GM23248 (cell line): Measurements from ENCODE around the gene JAM2. TPM values are rescaled to one million over a fixed set of nuclear protein-coding genes. Genes with fewer than 3 reads are reported as not detected.

Experiments
- DNase-seq: peaks from one replicate; pipeline ENCODE4 v3.0.0-alpha.2; 2015
- H2AFZ ChIP-seq: fragments of 200-600 bp; sonication (generic); 2 replicates; pipeline ENCODE4 v1.6.1; 2016; ENCODE audit warnings: antibody characterized with exemption
- H3F3A ChIP-seq: fragments of 200-600 bp; sonication (generic); 2 replicates; pipeline ENCODE4 v1.6.1; 2016; ENCODE audit warnings: mild to moderate bottlenecking, antibody characterized with exemption, mixed run types; ENCODE audit not compliant: insufficient read depth
- H3K27ac ChIP-seq: fragments of 200-600 bp; sonication (generic); 2 replicates; pipeline ENCODE4 v1.5.1; 2016; ENCODE audit warnings: mild to moderate bottlenecking
- H3K27me3 ChIP-seq: fragments of 200-600 bp; sonication (generic); replicated peaks from 2 replicates; pipeline ENCODE4 v1.6.1; 2016; ENCODE audit warnings: mild to moderate bottlenecking; ENCODE audit not compliant: insufficient read depth
- H3K36me3 ChIP-seq: fragments of 200-600 bp; sonication (generic); 2 replicates; pipeline ENCODE4 v1.6.1; 2016; ENCODE audit warnings: low read depth, mild to moderate bottlenecking
- H3K4me1 ChIP-seq: fragments of 200-600 bp; sonication (generic); 2 replicates; pipeline ENCODE4 v1.6.1; 2016; ENCODE audit warnings: mild to moderate bottlenecking; ENCODE audit not compliant: insufficient read depth
- H3K4me2 ChIP-seq: fragments of 200-600 bp; sonication (generic); one replicate; pipeline ENCODE4 v1.6.1; 2016; ENCODE audit warnings: mild to moderate bottlenecking; ENCODE audit not compliant: unreplicated experiment
- H3K4me3 ChIP-seq: fragments of 200-600 bp; sonication (generic); 2 replicates; pipeline ENCODE4 v1.5.1; 2016; ENCODE audit warnings: mild to moderate bottlenecking
- H3K79me2 ChIP-seq: fragments of 200-600 bp; sonication (generic); 2 replicates; pipeline ENCODE4 v1.6.1; 2016; ENCODE audit warnings: mild to moderate bottlenecking; ENCODE audit not compliant: insufficient read depth
- H3K9ac ChIP-seq: fragments of 200-600 bp; sonication (generic); 2 replicates; pipeline ENCODE4 v1.6.1; 2016; ENCODE audit warnings: mild to moderate bottlenecking
- H3K9me2 ChIP-seq: fragments of 200-600 bp; sonication (generic); 2 replicates; pipeline ENCODE4 v1.6.1; 2016; ENCODE audit warnings: mixed run types, mild to moderate bottlenecking, moderate library complexity; ENCODE audit not compliant: insufficient read depth
- H3K9me3 ChIP-seq: fragments of 200-600 bp; sonication (generic); one replicate; pipeline ENCODE4 v1.6.1; 2017; ENCODE audit warnings: low read depth
- H4K20me1 ChIP-seq: fragments of 200-600 bp; sonication (generic); 2 replicates; pipeline ENCODE4 v1.6.0; 2016; ENCODE audit not compliant: insufficient read depth
- EZH2 ChIP-seq: fragments of 200-600 bp; sonication (generic); IDR thresholded peaks from 2 replicates; pipeline ENCODE4 v1.6.1; 2018; ENCODE audit warnings: antibody characterized with exemption, mild to moderate bottlenecking; ENCODE audit not compliant: insufficient read depth, poor library complexity, severe bottlenecking
- EZH2phosphoT487 ChIP-seq: fragments of 200-600 bp; sonication (generic); IDR thresholded peaks from 2 replicates; pipeline ENCODE4 v1.6.1; 2018; ENCODE audit warnings: antibody characterized with exemption, moderate library complexity, mild to moderate bottlenecking, low read depth; ENCODE audit not compliant: insufficient read depth
- WGBS, 2 experiments: methylation state at CpG; one replicate each; pipeline ENCODE4 v1.1.6; 2015 to 2017; ENCODE audit warnings: low lambda C conversion rate in 2 of 2, low coverage in 1 of 2; ENCODE audit errors: missing lambda C conversion rate in 2 of 2; 5-methylcytosine and 5-hydroxymethylcytosine counted together
- in situ Hi-C: fragments of 300-500 bp; cut with MboI; formaldehyde crosslinking; loops from 2 replicates; pipeline ENCODE4 v1.15.0; 2020
- polyA plus RNA-seq: library from polyadenylated mRNA; unstranded; fragments of >200 nt; fragmentation: Nextera tagmentation; extraction: Ambion mirVana; gene quantifications from 2 replicates; pipeline ENCODE4 v1.2.1, GENCODE V29; 2016
- total RNA-seq: library from RNA; depleted of rRNA; stranded (reverse); fragments of >200 nt; shearing (Covaris generic); gene quantifications from 2 replicates; pipeline ENCODE4 v1.2.3, GENCODE V29; 2014

JAM2 gene
- total and polyA plus RNA-seq, 2 experiments from 2014 or later: 1.9 TPM

- H3F3A ChIP-seq: no peaks in the 10 kb centered on the region
- H3K27me3 ChIP-seq: no peaks in the 10 kb centered on the region; the same call in 1 of the 2 replicates
- in situ Hi-C loops: no loop called here
- WGBS, 2 experiments: 66 to 69% methylated on average over 8 of the region's 8 CpGs
- H3K4me2 ChIP-seq: no peak overlapping the region
- no peaks in the 10 kb centered on the region for H4K20me1 ChIP-seq
- H3K79me2 ChIP-seq: no peaks in the 10 kb centered on the region
- no peak for DNase-seq
- no peaks in the 10 kb centered on the region for H3K9me2 ChIP-seq
- peaks cover 8% of the 10 kb centered on the region; the same call in 1 of the 2 replicates for H3K4me1 ChIP-seq
- no peak overlapping the region for H3K27ac ChIP-seq
- no peaks in the 10 kb centered on the region for H3K36me3 ChIP-seq
- TF ChIP-seq EZH2 (no peak), EZH2phosphoT487 (no peak)
- no peaks in the 10 kb centered on the region for H3K9me3 ChIP-seq
- no peak overlapping the region for H3K4me3 ChIP-seq
- H3K9ac ChIP-seq: no peak overlapping the region
- no peak overlapping the region for H2AFZ ChIP-seq
Measured at GRCh38 chr21:25635310-25635709, 3.7 kb upstream of the JAM2 start.

GRCh38 chr21:25636727-25637126, 2.3 kb upstream of the JAM2 start:
- H3K27ac ChIP-seq: no peak overlapping the region
- no peaks in the 10 kb centered on the region for H3K36me3 ChIP-seq
- peaks cover 8% of the 10 kb centered on the region; the same call in 1 of the 2 replicates for H3K4me1 ChIP-seq
- in situ Hi-C loops: no loop called here
- H3K4me2 ChIP-seq: no peak overlapping the region
- H2AFZ ChIP-seq: no peak overlapping the region
- no peaks in the 10 kb centered on the region; the same call in 1 of the 2 replicates for H3K27me3 ChIP-seq
- TF ChIP-seq EZH2: no peak
- TF ChIP-seq EZH2phosphoT487: no peak
- H3K9ac ChIP-seq: no peak overlapping the region
- no peak overlapping the region for H3K4me3 ChIP-seq
- peak; percentile 29 for DNase-seq
- no peaks in the 10 kb centered on the region for H3K79me2 ChIP-seq
- no peaks in the 10 kb centered on the region for H3F3A ChIP-seq
- 82 to 86% methylated on average over 2 of the region's 2 CpGs for WGBS, 2 experiments
- no peaks in the 10 kb centered on the region for H4K20me1 ChIP-seq
- no peaks in the 10 kb centered on the region for H3K9me3 ChIP-seq
- no peaks in the 10 kb centered on the region for H3K9me2 ChIP-seq

GRCh38 chr21:25637851-25638659, 1.0 kb upstream of the JAM2 start:
- H3K27me3 ChIP-seq: no peaks in the 10 kb centered on the region; the same call in 1 of the 2 replicates
- H3F3A ChIP-seq: no peaks in the 10 kb centered on the region
- no peaks in the 10 kb centered on the region for H3K79me2 ChIP-seq
- peak; percentile 13 for DNase-seq
- TF ChIP-seq EZH2 (no peak), EZH2phosphoT487 (no peak)
- peaks cover 8% of the 10 kb centered on the region; the same call in 1 of the 2 replicates for H3K4me1 ChIP-seq
- H3K27ac ChIP-seq: no peak overlapping the region
- H3K4me2 ChIP-seq: peak overlapping the region; percentile 98
- no peaks in the 10 kb centered on the region for H3K36me3 ChIP-seq
- H3K9ac ChIP-seq: no peak overlapping the region
- 48 to 55% methylated on average over 5 of the region's 5 CpGs for WGBS, 2 experiments
- H3K9me2 ChIP-seq: no peaks in the 10 kb centered on the region
- H2AFZ ChIP-seq: peak overlapping the region; percentile 95
- in situ Hi-C loops: no loop called here
- H3K4me3 ChIP-seq: peak overlapping the region; percentile 81
- H4K20me1 ChIP-seq: no peaks in the 10 kb centered on the region
- no peaks in the 10 kb centered on the region for H3K9me3 ChIP-seq

- H3K27ac ChIP-seq: no peak overlapping the region
- H4K20me1 ChIP-seq: no peaks in the 10 kb centered on the region
- TF ChIP-seq EZH2 (no peak), EZH2phosphoT487 (no peak)
- H3K79me2 ChIP-seq: no peaks in the 10 kb centered on the region
- H3K9ac ChIP-seq: peak overlapping the region; percentile 56
- peak overlapping the region; percentile 98 for H3K4me2 ChIP-seq
- peak overlapping the region; percentile 95 for H2AFZ ChIP-seq
- no peaks in the 10 kb centered on the region for H3K36me3 ChIP-seq
- no peaks in the 10 kb centered on the region for H3K9me3 ChIP-seq
- H3K27me3 ChIP-seq: no peaks in the 10 kb centered on the region; the same call in 1 of the 2 replicates
- peak; percentile 48 for DNase-seq
- H3K4me1 ChIP-seq: peaks cover 8% of the 10 kb centered on the region; the same call in 1 of the 2 replicates
- H3K4me3 ChIP-seq: peak overlapping the region; percentile 81
- no peaks in the 10 kb centered on the region for H3K9me2 ChIP-seq
- H3F3A ChIP-seq: no peaks in the 10 kb centered on the region
- in situ Hi-C loops: no loop called here
- WGBS, 2 experiments: 1% methylated on average over 33 to 40 of the region's 40 CpGs
Measured at GRCh38 chr21:25639551-25640201, 618 bp downstream of the JAM2 start.
